GM12878 (cell line): ENCODE data around the gene TP63. TPM values are rescaled to one million over a fixed set of nuclear protein-coding genes. Genes with fewer than 3 reads are reported as not detected.
A peak's percentile ranks its signal among the peaks of the same experiment; 100 is the strongest.

Experiments
- ATAC-seq: fragments of 200-7000 bp; cut with Tn5 transposase; 3 replicates; pipeline ENCODE4 v1.9.1; 2020; ENCODE audit warnings: mild to moderate bottlenecking, moderate library complexity
- BruUV-seq: library from RNA; stranded (reverse); fragments of 400-500 nt; replicated peaks from 2 replicates; lab custom pipeline; 2021; lab: Mats Ljungman, UMichigan
- CTCF ChIA-PET: fragments of 300-600 bp; sonication (Branson Sonifier 250); formaldehyde crosslinking; extraction: SDS; loops from one replicate; lab custom pipeline; 2021; ENCODE audit warnings: inconsistent platforms; lab: Yijun Ruan, JAX
- POLR2A ChIA-PET: fragments of 350-600 bp; formaldehyde crosslinking; extraction: SDS; loops from one replicate; lab custom pipeline; 2021; ENCODE audit warnings: inconsistent platforms; lab: Charles Lee
- RAD21 ChIA-PET: fragments of 300-600 bp; sonication (Branson Sonifier 250); formaldehyde crosslinking; loops from one replicate; lab custom pipeline; 2023; ENCODE audit warnings: antibody characterized with exemption; ENCODE audit not compliant: unreplicated experiment; lab: Charles Lee
- SMC1A ChIA-PET: fragments of 300-600 bp; sonication (Branson Sonifier 250); formaldehyde crosslinking; loops from one replicate; lab custom pipeline; 2023; ENCODE audit not compliant: unreplicated experiment, uncharacterized antibody; lab: Charles Lee
- DNase-seq: peaks from one replicate; pipeline ENCODE4 v3.0.0-alpha.2; 2011; ENCODE audit warnings: low read depth, low spot score
- FAIRE-seq: peaks from 3 replicates; lab custom pipeline; 2011; peaks lifted over from hg19 to GRCh38; lab: Jason Lieb, UNC
- H2AFZ ChIP-seq: 2 replicates; pipeline ENCODE4 v1.6.0; 2011; ENCODE audit warnings: low read depth, low read length, control low read depth; ENCODE audit not compliant: control insufficient read depth
- H3K27ac ChIP-seq: 2 replicates; pipeline ENCODE4 v1.5.1; 2011; ENCODE audit warnings: control low read depth; ENCODE audit not compliant: control insufficient read depth, insufficient read depth
- H3K27me3 ChIP-seq, 2 experiments: replicated peaks in 1 of 2; 2 replicates each; pipeline versions ENCODE4 v1.6.0 to v1.6.1; 2011; ENCODE audit warnings: low read length in 1 of 2; ENCODE audit not compliant: control insufficient read depth in 2 of 2, insufficient read depth in 2 of 2
- H3K36me3 ChIP-seq, 2 experiments: 2 replicates each; pipeline ENCODE4 v1.5.1; 2011; ENCODE audit warnings: low read length in 1 of 2; ENCODE audit not compliant: control insufficient read depth in 2 of 2, insufficient read depth in 2 of 2
- H3K4me1 ChIP-seq: 2 replicates; pipeline ENCODE4 v1.6.1; 2011; ENCODE audit warnings: mild to moderate bottlenecking, low read length, moderate library complexity, mixed read lengths; ENCODE audit not compliant: control insufficient read depth, insufficient read depth
- H3K4me2 ChIP-seq: 2 replicates; pipeline ENCODE4 v1.6.0; 2011; ENCODE audit warnings: control low read depth; ENCODE audit not compliant: control insufficient read depth, insufficient read depth
- H3K4me3 ChIP-seq: fragments of 200-600 bp; sonication (generic); 2 replicates; pipeline ENCODE4 v1.5.1; 2016
- H3K79me2 ChIP-seq: 2 replicates; pipeline ENCODE4 v1.6.0; 2011; ENCODE audit warnings: low read length; ENCODE audit not compliant: control insufficient read depth, insufficient read depth
- H3K9ac ChIP-seq: 2 replicates; pipeline ENCODE4 v1.8.0; 2011; ENCODE audit warnings: low read length, control low read depth, mixed read lengths; ENCODE audit not compliant: control insufficient read depth, insufficient read depth
- H3K9me3 ChIP-seq: replicated peaks from 3 replicates; pipeline ENCODE4 v1.5.1; 2011; ENCODE audit warnings: mild to moderate bottlenecking, low read length; ENCODE audit not compliant: control insufficient read depth, insufficient read depth
- H4K20me1 ChIP-seq: 2 replicates; pipeline ENCODE4 v1.6.0; 2011; ENCODE audit not compliant: control insufficient read depth, insufficient read depth
- EP300 ChIP-seq, 2 experiments: fragments of 150-350 bp in 1 of 2; IDR thresholded peaks; 2 replicates each; pipeline ENCODE4 v1.6.1; 2011 to 2012; ENCODE audit warnings: low read depth in 2 of 2, low read length in 2 of 2, borderline replicate concordance in 1 of 2, improper control_type of control experiment in 1 of 2, inconsistent platforms in 1 of 2; ENCODE audit not compliant: control insufficient read depth in 1 of 2
- JUNB ChIP-seq: IDR thresholded peaks from 2 replicates; pipeline ENCODE4 v1.6.1; 2016; ENCODE audit warnings: antibody characterized with exemption, mild to moderate bottlenecking
- NBN ChIP-seq: fragments of 450-650 bp; IDR thresholded peaks from 2 replicates; pipeline ENCODE4 v1.6.1; 2016
- NKRF ChIP-seq: fragments of 450-650 bp; conservative IDR thresholded peaks from 2 replicates; pipeline ENCODE4 v1.6.1; 2017; ENCODE audit warnings: mild to moderate bottlenecking, moderate library complexity
- WGBS: methylation state at CpG from one replicate; pipeline ENCODE4 v1.1.6; 2016; ENCODE audit warnings: low lambda C conversion rate; ENCODE audit not compliant: insufficient replicate concordance, insufficient coverage; ENCODE audit errors: missing lambda C conversion rate; 5-methylcytosine and 5-hydroxymethylcytosine counted together
- in situ Hi-C: fragments of 300-500 bp; cut with MboI; formaldehyde crosslinking; loops from 9 replicates; pipeline ENCODE4 v1.14.3; 2018; ENCODE audit warnings: mixed read lengths
- intact Hi-C: fragments of 100-400 bp; cut with micrococcal nuclease; formaldehyde crosslinking; loops from one replicate; pipeline ENCODE4 v1.14.2; 2022; ENCODE audit not compliant: unreplicated experiment
- polyA plus RNA-seq, 11 experiments: library from polyadenylated mRNA; depleted of rRNA in 4 of 11; unstranded in 6 of 11; stranded (reverse) in 5 of 11; fragments of >200 nt; fragmentation: Nextera tagmentation in 4 of 11; fragmentation: Illumina TruSeq in 1 of 11; extraction: Ambion mirVana in 4 of 11; extraction: Trizol in 1 of 11; gene quantifications; 1 replicate in 1 of 11; 2 replicates in 10 of 11; pipeline versions ENCODE4 v1.2.1 to v1.2.3, GENCODE V29; 2011 to 2016; ENCODE audit warnings: inconsistent platforms in 2 of 11, missing spikeins in 2 of 11, low read depth in 1 of 11
- total RNA-seq, 4 experiments: library from RNA; depleted of rRNA in 3 of 4; stranded (reverse); fragments of >200 nt in 3 of 4; fragmentation: Illumina TruSeq in 1 of 4; extraction: Trizol in 1 of 4; gene quantifications; 2 replicates each; pipeline versions ENCODE4 v1.2.1 to v1.2.3, GENCODE V29; 2013 to 2021
- TF ChIP-seq, protein P1 (sequence below): fragments of 450-650 bp; IDR thresholded peaks from 2 replicates; pipeline ENCODE4 v1.6.1; 2017; ENCODE audit warnings: low read depth, mild to moderate bottlenecking, moderate library complexity

Gene TP63
- total and polyA plus RNA-seq, 10 of the 15 experiments (the other 5 are each of a cell fraction or from before 2014, with no cell fraction given), result 1.4 to 10.8 (median 6.2) TPM

DNA sequence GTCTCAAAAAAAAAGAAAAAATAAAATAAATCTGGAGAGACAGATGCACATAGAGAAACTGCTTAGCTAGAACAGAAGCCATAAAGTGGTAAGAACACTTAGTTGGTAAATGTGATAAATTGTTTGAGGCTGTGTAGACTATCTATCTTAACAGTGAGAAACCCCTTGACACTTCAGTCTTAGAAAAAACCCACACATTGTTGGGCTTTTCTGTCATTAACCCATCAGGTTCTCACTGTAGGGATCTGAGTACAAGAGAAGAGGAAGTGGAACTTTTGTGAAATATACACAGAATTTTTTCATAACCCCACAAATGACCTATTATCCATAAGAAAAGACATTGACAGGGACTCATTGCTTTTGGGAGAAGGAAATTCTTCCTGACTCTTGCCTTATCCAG is 24.4 kb downstream of the TP63 start (continued):
- TF ChIP-seq, protein P1, sequence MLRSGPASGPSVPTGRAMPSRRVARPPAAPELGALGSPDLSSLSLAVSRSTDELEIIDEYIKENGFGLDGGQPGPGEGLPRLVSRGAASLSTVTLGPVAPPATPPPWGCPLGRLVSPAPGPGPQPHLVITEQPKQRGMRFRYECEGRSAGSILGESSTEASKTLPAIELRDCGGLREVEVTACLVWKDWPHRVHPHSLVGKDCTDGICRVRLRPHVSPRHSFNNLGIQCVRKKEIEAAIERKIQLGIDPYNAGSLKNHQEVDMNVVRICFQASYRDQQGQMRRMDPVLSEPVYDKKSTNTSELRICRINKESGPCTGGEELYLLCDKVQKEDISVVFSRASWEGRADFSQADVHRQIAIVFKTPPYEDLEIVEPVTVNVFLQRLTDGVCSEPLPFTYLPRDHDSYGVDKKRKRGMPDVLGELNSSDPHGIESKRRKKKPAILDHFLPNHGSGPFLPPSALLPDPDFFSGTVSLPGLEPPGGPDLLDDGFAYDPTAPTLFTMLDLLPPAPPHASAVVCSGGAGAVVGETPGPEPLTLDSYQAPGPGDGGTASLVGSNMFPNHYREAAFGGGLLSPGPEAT, result peak; percentile 57; the same call in 1 of the 2 replicates
- 0 out of 2 replicates have a peak, but pooled peaks have one; percentile 27 for TF ChIP-seq NBN
- peak; percentile 59; a peak in 2 of 4 replicates for TF ChIP-seq EP300 (IDR thresholded peaks at IDR 0.05; ENCODE audit: borderline replicate concordance in 1 of 2, control insufficient read depth in 1 of 2, low read depth in 2 of 2, low read length in 2 of 2)
- TF ChIP-seq NKRF, result no peak
- TF ChIP-seq, all 136 proteins: peak for 21

- in situ Hi-C loops, result no loop called here
- H2AFZ ChIP-seq, result no peak overlapping the region
- 0% methylated on average over 1 of the region's 1 CpG for WGBS
- ChIA-PET SMC1A (no interaction called here), RAD21 (no interaction called here), CTCF (no interaction called here), POLR2A (no interaction called here)
- no peak overlapping the region for H3K4me3 ChIP-seq
- H3K79me2 ChIP-seq, result peaks cover 1% of the 10 kb centered on the region
- ATAC-seq (no peak), DNase-seq (no peak), FAIRE-seq (no peak)
- no TSS peak for BruUV-seq
- H3K27ac ChIP-seq, result no peak overlapping the region
- H3K9ac ChIP-seq, result no peak overlapping the region
- no peaks in the 10 kb centered on the region for H4K20me1 ChIP-seq
- H3K4me2 ChIP-seq, result no peak overlapping the region
- no peak for TF ChIP-seq JUNB
- peaks cover 3% of the 10 kb centered on the region; the same call in 1 of the 2 replicates for H3K4me1 ChIP-seq
- H3K36me3 ChIP-seq, result no peaks in the 10 kb centered on the region
- intact Hi-C loops, result no loop called here
- no peaks in the 10 kb centered on the region for H3K27me3 ChIP-seq
- no peaks in the 10 kb centered on the region; the same call in 1 of the 3 replicates for H3K9me3 ChIP-seq
These were observed 28.4 kb downstream of the TP63 start for GRCh38 chr3:189659571-189659970.
